ENCODE data around the gene PRDM16.

PRDM16 gene

DNA sequence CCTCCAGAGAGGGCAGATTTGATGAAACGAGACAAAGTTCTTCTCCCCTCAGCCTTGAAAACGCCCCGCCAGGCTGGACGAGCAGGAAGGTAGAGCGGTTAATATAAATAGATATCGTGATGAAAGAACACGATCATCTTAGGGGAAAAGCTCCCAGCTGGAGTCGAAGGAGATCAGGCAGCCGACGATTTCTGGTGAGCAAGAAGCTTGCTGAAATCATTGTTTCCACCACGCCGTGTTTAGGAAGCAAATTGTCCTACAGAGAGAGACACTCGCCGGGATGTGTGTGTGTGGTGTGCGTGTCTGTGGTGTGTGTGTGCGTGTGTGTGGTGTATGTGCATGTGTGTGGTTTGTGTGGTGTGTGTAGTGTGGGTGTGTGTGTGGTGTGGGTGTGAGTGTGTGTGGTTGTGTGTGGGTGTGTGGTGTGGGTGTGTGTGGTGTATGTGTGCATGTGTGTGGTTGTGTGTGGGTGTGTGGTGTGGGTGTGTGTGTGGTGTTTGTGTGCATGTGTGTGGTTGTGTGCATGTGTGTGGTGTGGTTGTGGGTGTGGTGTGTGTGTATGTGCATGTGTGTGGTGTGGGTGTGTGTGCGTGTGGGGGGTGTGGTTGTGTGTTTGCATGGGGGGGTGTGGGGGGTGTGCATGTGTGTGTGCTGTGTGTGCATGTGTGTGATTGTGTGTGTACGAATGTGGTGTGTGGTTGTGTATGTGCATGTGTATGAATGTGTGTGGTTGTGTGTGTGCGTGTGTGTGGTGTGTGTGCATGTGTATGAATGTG lies 340.6 kb downstream of the PRDM16 start:
- DNase-seq: no peak

DNA sequence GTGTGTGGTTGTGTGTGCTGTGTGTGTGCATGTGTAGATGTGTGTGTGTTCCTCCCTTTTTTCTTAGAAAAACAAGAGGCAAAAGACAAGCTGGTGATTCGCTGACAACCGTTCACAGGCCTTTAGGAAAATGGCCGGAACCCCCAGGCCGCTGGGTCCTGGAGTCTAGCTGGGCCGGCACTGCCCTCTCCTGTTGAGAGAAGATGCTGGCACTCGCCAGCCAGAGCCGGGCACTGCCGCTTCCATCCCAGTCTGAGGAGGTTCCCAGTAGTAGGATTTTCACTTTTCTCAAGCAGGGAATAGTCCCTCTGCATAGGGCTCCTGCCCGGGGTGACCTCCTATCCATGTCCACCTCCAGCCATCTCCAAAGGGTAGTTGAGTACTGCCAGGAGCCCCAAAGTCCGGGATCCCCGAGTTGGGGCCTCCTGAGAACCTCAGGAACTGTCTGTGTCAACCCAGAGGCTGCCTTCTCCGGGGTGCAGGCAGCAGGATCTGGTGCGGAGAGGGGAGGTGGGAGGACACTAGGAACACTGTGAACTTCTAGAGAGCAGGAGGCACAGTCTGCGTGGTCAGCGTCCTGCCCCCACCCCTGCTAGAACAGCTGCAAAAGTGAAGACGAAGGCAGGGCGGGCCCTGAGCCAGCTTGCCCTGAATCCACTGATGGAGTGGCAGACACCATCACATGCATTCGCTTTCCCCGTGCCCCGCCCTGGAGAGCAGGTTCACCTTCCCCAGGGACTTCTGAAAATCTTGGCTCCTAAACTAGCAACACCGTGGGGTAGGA lies 341.3 kb downstream of the PRDM16 start:
- DNase-seq: peak; percentile 38 to 81

DNA sequence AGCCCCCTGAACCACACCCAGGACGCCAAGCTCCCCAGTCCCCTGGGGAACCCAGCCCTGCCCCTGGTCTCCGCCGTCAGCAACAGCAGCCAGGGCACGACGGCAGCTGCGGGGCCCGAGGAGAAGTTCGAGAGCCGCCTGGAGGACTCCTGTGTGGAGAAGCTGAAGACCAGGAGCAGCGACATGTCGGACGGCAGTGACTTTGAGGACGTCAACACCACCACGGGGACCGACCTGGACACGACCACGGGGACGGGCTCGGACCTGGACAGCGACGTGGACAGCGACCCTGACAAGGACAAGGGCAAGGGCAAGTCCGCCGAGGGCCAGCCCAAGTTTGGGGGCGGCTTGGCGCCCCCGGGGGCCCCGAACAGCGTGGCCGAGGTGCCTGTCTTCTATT lies 342.8 kb downstream of the PRDM16 start:
- DNase-seq: no peak

DNA sequence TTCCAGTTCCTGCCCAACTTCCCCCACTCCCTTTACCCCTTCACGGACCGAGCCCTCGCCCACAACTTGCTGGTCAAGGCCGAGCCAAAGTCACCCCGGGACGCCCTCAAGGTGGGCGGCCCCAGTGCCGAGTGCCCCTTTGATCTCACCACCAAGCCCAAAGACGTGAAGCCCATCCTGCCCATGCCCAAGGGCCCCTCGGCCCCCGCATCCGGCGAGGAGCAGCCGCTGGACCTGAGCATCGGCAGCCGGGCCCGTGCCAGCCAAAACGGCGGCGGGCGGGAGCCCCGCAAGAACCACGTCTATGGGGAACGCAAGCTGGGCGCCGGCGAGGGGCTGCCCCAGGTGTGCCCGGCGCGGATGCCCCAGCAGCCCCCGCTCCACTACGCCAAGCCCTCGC lies 343.4 kb downstream of the PRDM16 start:
- DNase-seq: no peak

DNA sequence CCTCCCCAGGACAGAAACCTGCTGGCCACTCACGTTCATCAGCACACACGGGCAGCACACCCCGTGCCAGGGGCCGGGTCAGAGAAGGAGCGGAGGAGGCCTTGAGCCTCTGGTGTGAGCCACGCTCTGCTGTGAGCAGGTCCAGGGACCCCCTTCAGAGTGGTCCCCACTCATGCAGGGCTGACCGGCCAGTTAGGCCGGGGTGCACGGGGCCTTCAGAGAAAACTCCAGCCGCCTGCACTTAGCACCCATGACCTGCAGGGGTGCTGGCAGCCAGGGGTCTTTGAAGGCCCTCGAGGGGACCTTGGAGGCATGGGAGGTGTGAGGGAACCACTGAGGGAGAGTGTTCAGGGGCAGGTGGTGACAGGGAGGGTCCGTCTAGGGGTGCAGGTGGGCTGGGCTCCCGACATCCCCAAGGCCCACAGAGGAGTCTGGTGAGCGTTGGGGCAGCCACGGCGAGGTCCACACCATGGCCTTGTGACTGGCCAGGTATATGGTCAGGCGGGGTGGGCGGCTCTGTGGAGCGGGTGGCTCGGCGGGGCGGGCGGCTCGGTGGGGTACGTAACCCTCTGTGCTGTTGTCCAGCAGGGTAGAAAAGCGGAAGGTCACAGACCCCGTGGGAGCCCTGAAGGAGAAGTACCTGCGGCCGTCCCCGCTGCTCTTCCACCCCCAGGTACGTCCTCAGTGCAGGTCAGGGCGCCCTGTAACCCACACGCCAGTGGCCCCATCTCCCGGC lies 345.1 kb downstream of the PRDM16 start:
- DNase-seq: no peak

DNA sequence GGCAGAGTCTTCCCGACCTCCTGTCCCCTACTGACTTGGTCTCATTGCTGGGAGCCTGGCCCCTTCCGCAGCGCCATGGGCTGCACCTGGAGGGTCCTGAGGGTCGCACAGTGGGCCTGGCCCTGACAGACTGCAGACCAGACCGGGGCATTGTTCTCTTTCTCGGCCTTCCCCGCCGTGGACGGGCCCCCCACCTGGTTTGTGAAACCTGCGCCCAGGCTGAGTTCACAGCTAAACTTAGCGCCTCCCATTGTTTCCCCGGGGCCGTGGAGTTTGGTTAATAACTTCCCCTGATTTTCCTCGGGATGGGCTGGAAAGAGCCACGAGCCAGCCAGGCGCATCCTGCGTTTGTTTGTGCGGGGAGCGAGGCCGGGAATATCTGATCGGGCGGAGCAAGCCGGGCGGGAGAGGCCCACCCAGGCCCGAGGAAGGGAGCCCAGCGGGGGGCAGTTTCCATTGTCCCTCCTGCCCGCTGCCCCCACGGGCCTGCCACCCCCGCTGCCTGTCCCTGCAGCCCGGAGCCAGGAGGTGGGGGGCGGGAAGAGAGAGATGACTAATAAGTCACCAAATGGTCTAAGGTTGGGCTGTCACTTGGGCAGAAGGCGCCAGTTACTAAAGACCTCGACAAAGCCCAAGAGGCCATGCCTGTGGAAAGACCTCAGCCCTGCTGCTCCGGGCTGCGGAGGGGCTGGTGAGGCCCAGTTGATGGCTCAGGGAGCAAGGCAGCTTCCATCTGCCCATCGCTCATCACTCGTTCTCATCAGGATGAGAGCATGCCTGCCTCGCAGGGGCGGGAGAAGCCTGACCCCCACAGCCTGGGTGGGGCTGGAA lies 346.5 kb downstream of the PRDM16 start:
- DNase-seq: no peak

DNA sequence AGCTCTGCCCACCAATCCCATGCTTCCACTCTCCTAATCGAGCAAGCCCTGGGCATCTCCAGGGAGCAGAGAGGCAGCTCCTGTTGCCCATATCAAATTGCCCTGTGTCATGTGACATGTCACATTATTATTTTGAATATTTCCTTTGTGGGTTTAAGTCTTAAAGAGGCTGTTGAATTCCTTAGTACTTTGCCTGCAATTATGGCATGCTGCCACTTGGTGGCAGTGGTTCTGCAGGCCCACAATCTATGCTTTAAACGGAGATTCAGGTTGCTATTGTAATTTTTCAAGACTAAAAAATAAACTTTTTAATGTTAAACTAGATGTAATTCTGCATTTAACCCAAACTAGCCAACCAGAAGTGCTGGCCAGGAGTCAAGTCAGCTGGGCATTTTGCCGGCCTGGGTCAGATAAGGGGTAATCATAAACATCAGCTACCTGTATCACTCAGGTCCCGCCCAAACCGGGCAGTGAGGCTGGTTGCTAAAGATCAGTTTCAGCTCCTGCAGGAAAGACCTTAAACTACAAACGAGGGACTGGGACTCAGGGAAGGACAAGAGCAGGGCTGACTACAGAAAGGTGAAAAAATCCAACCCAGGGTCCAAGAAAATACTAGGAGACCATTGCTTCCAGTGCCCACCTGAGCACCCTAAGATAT lies 348.2 kb downstream of the PRDM16 start:
- peak in 1 of 2 experiments; percentile 30 for DNase-seq

DNA sequence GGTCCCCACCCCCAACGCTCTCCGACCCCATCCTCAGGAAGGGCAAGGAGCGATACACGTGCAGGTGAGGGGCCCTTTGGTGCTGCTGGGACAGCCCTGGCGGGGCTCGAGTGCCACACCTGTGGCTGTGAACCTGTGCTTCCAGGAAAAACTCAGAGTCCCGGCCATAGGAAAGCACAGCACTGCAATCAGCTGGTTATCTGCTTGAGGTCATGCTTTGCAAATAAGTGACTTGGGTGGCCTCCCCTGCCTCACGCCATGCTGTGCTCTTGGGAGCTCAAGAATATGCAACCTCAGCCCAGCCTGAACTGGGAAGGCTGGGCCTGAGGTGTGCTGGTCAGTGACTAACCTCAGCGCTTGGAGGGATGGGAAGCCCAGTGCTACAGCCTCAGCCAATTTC lies 348.9 kb downstream of the PRDM16 start:
- DNase-seq: no peak

DNA sequence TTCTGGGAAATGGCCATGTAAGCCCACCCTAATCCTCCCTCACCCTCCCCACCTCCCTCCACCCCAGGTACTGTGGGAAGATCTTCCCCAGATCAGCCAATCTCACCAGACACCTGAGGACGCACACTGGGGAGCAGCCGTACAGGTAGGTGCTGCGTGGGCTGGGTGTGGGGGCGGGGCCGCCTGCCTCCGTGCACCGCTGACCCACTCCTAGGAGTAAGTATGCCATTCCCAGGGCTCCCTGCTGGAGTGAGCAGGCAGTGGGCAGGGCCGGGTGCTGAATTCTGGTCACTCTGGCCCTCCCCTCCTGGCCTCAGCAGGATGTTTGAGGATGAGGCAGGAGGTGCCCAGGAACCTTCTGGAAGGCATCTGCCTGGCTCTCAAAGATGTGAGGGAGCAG lies 349.6 kb downstream of the PRDM16 start:
- no peak for DNase-seq

DNA sequence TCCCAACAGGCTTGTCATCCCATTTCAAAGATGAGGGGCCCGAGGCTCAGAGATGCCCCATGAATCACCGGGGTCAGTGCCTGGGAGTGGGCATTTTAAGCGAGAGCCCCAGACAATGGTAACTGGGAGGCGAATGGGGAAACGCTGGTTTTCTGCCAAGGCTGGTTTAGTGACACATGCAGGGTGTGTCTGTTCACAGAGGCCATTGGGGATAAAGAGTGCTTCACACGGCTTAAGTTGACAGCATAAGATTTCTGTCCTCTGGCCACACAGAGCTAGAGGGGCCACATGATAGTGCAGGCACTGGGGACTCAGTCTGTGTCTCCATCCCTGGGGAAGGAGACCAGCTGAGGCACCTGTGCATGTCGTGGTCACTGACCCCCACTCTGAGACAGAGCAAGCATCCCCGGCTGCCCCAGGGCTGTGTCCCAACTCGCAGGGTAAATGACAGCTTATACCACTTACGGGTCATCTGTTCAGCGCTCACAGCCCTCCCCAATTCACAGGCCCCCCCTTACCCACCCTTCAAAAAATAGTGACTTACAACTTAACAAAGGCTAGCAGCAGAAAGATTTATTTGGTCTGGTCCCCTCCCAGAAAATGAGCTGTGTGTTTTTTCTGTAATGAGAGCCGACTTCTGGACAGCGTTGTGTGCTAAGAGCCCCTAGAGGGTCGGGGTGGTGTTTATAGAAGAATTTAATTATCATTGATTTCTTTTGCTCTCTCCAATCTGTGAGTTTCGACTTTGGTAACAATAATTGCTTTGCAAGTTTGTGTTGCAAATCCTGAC lies 350.6 kb downstream of the PRDM16 start:
- no peak for DNase-seq

DNA sequence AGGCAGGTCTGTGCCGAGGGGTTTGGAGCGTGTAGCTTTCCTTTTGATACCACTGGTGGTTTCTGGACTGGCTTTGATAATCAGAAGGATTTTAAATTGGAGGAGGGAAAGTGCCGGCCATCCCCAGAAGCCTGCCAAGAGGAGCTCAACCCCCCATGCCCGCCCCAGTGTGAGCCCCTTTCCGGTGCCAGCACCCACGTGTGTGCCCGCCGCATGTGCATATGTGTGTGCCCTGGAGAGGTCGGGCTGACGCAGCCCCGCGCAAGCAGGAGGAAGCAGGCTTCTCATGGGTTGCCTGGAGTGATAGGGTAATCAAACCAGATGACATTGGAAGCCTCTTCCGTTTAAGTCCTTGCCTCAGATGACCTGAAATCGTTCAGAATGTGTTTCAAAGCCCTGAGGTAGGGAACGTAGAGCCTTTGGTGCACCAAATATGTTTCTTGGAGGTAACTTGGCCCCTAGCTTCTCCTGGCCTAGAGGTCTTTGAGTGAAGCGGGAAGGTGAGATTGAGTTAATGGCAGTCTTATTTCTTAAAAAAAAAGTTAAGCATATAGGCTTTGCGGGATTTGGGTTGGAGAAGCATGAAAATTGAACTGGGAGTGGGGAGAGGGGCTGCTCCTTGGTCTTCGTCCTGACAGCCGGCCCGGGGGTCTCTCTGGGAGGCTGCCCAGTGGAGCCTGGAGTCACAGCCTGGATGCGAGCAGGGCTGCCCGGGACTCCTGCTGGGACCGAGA lies 351.4 kb downstream of the PRDM16 start:
- no peak for DNase-seq

DNA sequence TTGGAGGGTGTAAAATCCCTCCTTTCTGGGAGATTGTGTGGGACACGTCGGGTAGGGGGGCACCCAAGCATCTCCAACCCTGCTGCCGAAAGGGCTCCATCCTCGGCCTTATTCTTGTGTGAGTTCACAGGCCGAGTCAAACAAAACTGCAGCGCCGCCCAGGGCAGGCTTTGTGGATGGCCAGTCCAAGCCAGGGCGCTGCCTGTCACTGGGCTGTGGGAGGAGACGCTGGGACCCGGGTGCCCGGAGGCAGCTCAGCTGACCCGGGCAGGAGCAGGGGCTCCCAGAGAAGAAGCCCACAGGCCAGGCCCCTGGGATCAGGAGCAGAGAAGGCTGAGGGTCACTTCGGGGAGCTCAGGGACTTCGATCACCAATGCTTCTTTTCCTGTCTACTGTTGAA lies 353.6 kb downstream of the PRDM16 start:
- no peak for DNase-seq

DNA sequence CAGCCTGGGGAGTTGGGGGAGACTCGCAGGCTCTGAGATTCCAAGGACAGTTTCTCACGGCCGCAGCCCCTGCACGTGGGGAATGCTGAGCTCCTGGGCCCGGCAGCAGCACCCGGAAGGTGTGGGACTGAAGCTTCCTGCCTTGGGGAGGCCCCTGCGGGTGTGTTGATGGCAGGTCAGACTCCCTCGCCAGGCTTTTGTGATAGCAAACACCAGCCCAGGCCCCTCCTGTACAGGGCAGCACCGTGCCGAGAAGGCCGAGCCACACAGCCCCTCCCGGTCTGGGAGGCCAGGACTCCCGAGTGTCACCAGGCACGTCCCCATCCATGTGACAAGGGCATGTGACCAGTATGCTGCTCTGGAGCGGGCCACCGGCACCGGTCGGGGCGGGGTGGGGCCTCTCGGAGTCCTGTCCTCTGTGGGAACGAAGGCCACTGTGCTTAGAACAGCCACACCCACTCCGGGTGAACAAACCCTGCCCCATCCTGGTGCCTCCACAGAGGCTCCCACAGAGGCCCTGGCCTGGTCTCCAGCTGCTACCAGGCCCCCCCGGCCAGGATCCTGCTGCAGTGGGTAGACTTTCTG lies 354.3 kb downstream of the PRDM16 start:
- no peak for DNase-seq

DNA sequence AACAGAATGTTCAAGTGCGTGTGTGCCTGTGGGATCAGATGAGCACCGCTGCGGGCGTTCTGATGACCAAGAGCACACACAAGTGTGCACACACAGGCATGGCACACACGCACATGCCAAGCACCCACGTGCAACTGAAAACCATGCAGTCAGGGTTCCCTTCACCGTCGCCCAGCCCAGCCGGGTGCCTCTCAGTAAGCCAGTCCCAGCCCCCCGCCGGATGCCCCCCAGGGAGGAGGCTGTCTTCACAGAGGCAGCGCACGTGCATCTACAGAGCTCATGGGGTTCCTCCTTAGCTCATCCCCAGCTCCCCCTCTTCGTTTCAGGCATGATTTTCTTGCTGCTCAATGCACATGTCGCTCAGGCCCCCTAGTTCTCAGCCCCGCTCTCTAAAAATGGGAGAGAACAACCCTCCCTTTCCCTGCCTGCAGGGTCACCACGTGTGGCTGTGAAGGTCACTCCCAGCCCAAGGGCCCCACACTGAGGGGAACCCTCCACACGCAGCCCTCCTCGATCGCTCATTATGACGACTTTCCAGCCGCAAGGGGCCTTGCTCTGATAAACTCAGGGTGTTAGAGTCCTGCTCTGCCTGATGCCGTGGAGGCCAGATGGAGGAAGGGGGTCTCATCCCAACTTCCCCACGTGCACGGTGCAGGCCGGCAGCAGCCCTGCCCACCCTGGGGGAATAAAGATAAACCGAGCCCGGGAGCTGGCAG lies 355.1 kb downstream of the PRDM16 start:
- DNase-seq: no peak

DNA sequence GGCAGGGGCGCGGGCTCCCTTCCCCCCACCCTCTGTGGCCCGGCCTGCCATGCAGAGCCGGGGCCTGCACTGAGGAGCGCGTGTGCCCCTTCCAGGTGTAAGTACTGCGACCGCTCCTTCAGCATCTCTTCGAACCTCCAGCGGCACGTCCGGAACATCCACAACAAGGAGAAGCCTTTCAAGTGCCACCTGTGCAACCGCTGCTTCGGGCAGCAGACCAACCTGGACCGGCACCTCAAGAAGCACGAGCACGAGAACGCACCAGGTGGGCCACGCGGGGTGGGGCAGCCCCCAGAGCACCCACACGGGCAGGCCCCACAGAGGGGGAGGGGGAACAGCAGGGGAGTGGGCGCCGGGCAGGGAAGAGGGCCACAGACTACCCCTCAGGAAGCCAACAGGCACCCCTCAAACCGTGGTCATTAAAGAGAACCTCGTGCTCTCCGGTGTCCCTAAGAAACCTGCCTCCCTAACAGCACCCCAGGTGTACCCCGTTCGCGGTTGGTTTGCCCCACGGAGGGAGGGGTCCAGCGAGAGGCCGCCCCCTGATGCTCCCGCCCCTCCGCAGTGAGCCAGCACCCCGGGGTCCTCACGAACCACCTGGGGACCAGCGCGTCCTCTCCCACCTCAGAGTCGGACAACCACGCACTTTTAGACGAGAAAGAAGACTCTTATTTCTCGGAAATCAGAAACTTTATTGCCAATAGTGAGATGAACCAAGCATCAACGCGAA lies 356.6 kb downstream of the PRDM16 start:
- DNase-seq: no peak

DNA sequence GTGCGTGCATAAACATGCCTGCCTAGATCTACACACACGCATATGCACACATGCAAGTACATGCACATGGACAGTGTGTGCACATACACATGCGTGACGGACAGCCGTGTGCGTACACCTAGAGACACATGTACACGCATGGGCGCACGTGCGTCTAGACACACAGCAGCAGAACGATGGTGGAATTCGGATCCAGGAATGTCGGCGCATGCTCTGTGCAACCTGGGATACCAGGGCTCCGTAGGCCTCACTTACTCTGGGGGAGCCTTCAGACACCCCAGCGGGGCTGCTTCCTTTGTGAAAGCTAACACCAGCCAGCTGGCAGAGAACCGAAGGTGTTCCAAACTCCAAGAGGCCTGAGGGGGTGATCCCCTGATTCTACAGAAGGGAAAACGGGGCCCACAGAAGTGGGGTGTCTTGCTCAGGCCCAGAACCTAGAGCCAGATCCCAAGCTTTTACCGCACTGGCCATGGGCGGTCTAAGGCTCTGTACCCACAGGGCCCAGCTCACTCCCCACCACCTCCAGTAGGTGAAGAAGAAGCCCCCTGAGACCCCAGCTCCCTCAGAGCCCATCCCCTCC lies 358.0 kb downstream of the PRDM16 start:
- DNase-seq: no peak

DNA sequence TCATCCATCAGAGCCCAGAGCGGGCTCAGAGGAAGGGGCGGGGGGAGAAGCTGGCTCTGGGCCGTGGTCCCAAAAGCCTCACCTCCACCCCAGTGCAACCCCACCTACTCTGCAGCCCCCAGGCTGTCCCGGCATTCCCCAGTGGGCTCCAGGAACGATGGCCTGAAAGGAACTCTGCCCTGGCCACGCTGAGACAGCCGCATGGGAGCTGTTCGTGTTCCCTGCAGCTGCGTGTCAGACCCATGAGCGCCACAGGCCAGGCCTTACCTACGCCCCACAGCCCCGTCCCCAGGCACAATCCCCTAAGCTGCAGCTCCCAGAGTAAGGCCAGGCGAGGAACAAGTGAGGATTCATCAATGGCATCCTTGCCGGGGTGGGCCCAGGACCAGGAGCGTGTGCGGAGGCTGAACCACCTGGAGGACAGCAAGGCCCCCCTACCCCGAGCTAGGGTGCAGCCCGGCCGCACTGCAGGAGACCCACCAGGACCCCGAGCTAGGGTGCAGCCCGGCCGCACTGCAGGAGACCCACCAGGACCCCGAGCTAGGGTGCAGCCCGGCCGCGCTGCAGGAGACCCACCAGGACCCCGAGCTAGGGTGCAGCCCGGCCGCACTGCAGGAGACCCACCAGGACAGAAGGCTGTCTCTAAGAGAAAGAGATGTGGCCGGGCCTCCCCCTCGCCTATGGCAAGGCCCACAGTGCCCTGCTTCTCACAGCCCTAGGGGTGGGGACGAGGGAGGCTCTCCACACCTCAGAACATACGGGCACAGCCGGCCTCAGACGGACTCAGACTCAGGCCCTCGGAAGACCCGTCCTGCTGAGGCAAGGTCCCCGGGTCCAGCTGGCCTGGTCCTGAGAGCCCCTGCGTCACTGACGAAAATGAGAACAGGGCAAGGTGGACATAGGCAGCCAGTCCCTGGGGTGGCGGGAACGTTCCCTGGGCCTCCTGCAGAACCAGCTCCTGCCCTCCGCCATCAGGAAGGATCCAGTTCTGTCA lies 359.0 kb downstream of the PRDM16 start:
- no peak for DNase-seq
